Fibroblast of pulmonary artery (primary cell): ENCODE measurements around the gene UQCRHL.
"Not testable (repeated sequence)": the region's sequence is repeated elsewhere in the genome, so short reads cannot be mapped to it uniquely, and the experiment has no call there.

ENCODE experiments used
- DNase-seq: peaks from one replicate; pipeline ENCODE4 v3.0.0-alpha.2; 2010; ENCODE audit warnings: low read depth
- H3K4me3 ChIP-seq: replicated peaks from 2 replicates; pipeline ENCODE4 v1.5.1; 2011; ENCODE audit warnings: low read depth, mild to moderate bottlenecking, control low read depth, low read length, moderate library complexity
- CTCF ChIP-seq: IDR thresholded peaks from 2 replicates; pipeline ENCODE4 v1.5.1; 2011; ENCODE audit warnings: mild to moderate bottlenecking, control low read depth, low read length, inconsistent platforms; ENCODE audit errors: missing control alignments

Gene UQCRHL

GRCh38 chr1:15838721-15839120 is 31.3 kb upstream of the UQCRHL start:
- no peak for DNase-seq
- no peak for TF ChIP-seq CTCF
- no peak overlapping the region for H3K4me3 ChIP-seq

- no peak for TF ChIP-seq CTCF
- no peak for DNase-seq
- H3K4me3 ChIP-seq = no peak overlapping the region
Observed at GRCh38 chr1:15837931-15838330, 30.5 kb upstream of the UQCRHL start.

- DNase-seq = no peak
- TF ChIP-seq CTCF = no peak
- H3K4me3 ChIP-seq = no peak overlapping the region
Observed at GRCh38 chr1:15836772-15837669, 29.6 kb upstream of the UQCRHL start.

GRCh38 chr1:15836511-15836771 is 29.0 kb upstream of the UQCRHL start:
- peak overlapping the region; percentile 64 for H3K4me3 ChIP-seq
- not testable (repeated sequence) for DNase-seq

GRCh38 chr1:15835741-15836510 is 28.5 kb upstream of the UQCRHL start:
- no peak for TF ChIP-seq CTCF
- DNase-seq = peak; percentile 100
- H3K4me3 ChIP-seq = peak overlapping the region; percentile 71

- H3K4me3 ChIP-seq = peak overlapping the region; percentile 71
- no peak for TF ChIP-seq CTCF
- no peak for DNase-seq
Observed at GRCh38 chr1:15835205-15835740, 27.8 kb upstream of the UQCRHL start.

GRCh38 chr1:15834406-15835204 is 27.2 kb upstream of the UQCRHL start:
- H3K4me3 ChIP-seq = peak overlapping the region; percentile 71
- TF ChIP-seq CTCF = no peak

More at GRCh38 chr1:15834406-15835204, 27.2 kb upstream of the UQCRHL start:
- DNase-seq = peak; percentile 94
